Measurements from ENCODE around the gene TNNT2. TPM values are rescaled to one million over a fixed set of nuclear protein-coding genes. Genes with fewer than 3 reads are reported as not detected.

TNNT2 gene
- total and polyA plus RNA-seq, 2 of the 8 experiments (the other 6 are each of a cell fraction or from before 2014, with no cell fraction given) = 3.1 to 21.0 TPM

DNA sequence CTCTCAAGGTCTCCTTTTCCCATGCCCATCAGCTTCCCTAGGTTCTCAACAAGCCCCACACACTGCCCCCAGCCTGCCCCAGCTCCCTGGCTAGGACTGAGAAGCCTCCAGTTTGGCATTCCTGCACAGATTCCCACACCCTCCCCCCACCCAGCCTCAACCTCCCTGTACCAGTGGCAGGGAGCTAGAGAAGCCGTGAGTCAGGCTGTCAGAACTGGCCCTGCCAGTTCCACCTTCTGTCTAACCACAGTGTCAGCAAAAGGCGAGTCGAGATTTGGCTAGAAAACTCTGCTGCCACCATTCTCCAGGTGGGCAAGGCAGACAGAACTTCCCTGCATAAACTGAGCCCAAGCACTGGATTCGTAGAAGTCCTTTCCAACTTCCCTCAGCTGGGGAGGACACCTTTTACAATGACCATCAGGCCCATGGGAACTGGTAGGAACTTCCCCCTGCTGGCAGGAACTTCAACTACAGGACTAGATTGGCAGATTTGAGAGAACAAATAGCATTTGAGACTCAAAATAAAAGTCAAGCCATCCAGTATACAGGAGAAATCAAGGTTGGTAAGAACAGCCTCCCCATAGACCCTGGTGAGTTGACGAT, 31.0 kb downstream of the TNNT2 start:
- H3K4me3 ChIP-seq (ENCODE audit: extremely low read depth in 1 of 4, insufficient read depth in 2 of 4, low read depth in 3 of 4, low read length in 4 of 4) = no peak overlapping the region
- no peak overlapping the region for H3K9ac ChIP-seq (replicated peaks in 1 of 4; ENCODE audit: extremely low read depth in 1 of 4, low read depth in 3 of 4, low read length in 3 of 4)
- no peak overlapping the region for H3K27ac ChIP-seq (ENCODE audit: low read depth, low read length)
- H2BK15ac ChIP-seq (ENCODE audit: low read length) = peak overlapping the region; percentile 21; the same call in 1 of the 2 replicates
- no peak overlapping the region; the same call in 1 of the 2 replicates for H2AK5ac ChIP-seq (ENCODE audit: low read depth, low read length)
- no peak overlapping the region for H4K8ac ChIP-seq (ENCODE audit: extremely low read depth, insufficient read depth, low read length)
- no peak overlapping the region for H2AFZ ChIP-seq (ENCODE audit: low read length)
- no peak overlapping the region for H4K91ac ChIP-seq (replicated peaks; ENCODE audit: insufficient read length, low read length)
- no peak overlapping the region for H3K56ac ChIP-seq (replicated peaks; ENCODE audit: insufficient read length, low read depth, low read length)
- ChIA-PET CTCF (ENCODE audit: partially characterized antibody) (interaction anchor here (0.6 to 8.6 kb wide), 51 partner anchors 9 to 467 kb away, joined by 3 to 271 read pairs (median 7); partner anchors contain the start of genes PKP1 and TNNT2), POLR2A (ENCODE audit: partially characterized antibody) (interaction anchor here (0.8 to 4.3 kb wide), 6 partner anchors 13 to 233 kb away, joined by 3 to 24 read pairs (median 4); no protein-coding TSS in a partner anchor)
- no peak overlapping the region; the same call in 1 of the 2 replicates for H3K18ac ChIP-seq (ENCODE audit: extremely low read depth, low read length)
- TF ChIP-seq, protein P1, sequence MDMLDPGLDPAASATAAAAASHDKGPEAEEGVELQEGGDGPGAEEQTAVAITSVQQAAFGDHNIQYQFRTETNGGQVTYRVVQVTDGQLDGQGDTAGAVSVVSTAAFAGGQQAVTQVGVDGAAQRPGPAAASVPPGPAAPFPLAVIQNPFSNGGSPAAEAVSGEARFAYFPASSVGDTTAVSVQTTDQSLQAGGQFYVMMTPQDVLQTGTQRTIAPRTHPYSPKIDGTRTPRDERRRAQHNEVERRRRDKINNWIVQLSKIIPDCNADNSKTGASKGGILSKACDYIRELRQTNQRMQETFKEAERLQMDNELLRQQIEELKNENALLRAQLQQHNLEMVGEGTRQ (IDR thresholded peaks at IDR 0.05; ENCODE audit: low read length) = no peak
- peak; percentile 97 for TF ChIP-seq TEAD4 (IDR thresholded peaks at IDR 0.05; ENCODE audit: low read depth, low read length)
- TF ChIP-seq, protein P2, sequence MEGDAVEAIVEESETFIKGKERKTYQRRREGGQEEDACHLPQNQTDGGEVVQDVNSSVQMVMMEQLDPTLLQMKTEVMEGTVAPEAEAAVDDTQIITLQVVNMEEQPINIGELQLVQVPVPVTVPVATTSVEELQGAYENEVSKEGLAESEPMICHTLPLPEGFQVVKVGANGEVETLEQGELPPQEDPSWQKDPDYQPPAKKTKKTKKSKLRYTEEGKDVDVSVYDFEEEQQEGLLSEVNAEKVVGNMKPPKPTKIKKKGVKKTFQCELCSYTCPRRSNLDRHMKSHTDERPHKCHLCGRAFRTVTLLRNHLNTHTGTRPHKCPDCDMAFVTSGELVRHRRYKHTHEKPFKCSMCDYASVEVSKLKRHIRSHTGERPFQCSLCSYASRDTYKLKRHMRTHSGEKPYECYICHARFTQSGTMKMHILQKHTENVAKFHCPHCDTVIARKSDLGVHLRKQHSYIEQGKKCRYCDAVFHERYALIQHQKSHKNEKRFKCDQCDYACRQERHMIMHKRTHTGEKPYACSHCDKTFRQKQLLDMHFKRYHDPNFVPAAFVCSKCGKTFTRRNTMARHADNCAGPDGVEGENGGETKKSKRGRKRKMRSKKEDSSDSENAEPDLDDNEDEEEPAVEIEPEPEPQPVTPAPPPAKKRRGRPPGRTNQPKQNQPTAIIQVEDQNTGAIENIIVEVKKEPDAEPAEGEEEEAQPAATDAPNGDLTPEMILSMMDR (IDR thresholded peaks at IDR 0.05; ENCODE audit: control extremely low read depth in 1 of 3, insufficient read depth in 1 of 3, low read depth in 1 of 3, low read length in 3 of 3) = peak; percentile 55 to 84 (median 74)
- TF ChIP-seq TAF7 (optimal IDR thresholded peaks at IDR 0.05; ENCODE audit: borderline replicate concordance, low read depth, low read length) = no peak
- peak; percentile 58; the same call in 1 of the 2 replicates for TF ChIP-seq KDM1A (IDR thresholded peaks at IDR 0.05; ENCODE audit: borderline replicate concordance, low read length)
- TF ChIP-seq RAD21 (IDR thresholded peaks at IDR 0.05 in 1 of 2, conservative IDR thresholded peaks at IDR 0.05 in 1 of 2; ENCODE audit: low read depth in 2 of 2, low read length in 2 of 2) = peak; percentile 56 to 61
- FAIRE-seq = peak; percentile 72
- no peaks in the 10 kb centered on the region for H4K20me1 ChIP-seq (replicated peaks in 1 of 2; ENCODE audit: control insufficient read depth in 1 of 2, insufficient read depth in 2 of 2, low read length in 2 of 2)
- 0 out of 7 replicates have a peak, but pooled peaks cover 0 to 3% (median 0%) of the 10 kb centered on the region in 4 experiments for H3K27me3 ChIP-seq (replicated peaks in 1 of 4; ENCODE audit: control insufficient read depth in 3 of 4, extremely low read depth in 1 of 4, insufficient read depth in 3 of 4, low read length in 3 of 4)
- no peaks in the 10 kb centered on the region; a peak in 1 of 4 replicates for H3K9me3 ChIP-seq (ENCODE audit: insufficient read depth in 2 of 2, low read depth in 1 of 2, low read length in 1 of 2)
- no peak overlapping the region for H3K14ac ChIP-seq (ENCODE audit: insufficient read length)
- no peak overlapping the region for H3K23ac ChIP-seq (ENCODE audit: insufficient read length)
- no peak overlapping the region for H2BK5ac ChIP-seq (ENCODE audit: low read depth, low read length)
- 69% methylated on average over 5 of the region's 5 CpGs; no CpG with 5 or more reads in 1 of the 2 experiments for WGBS, 2 experiments (ENCODE audit: extremely low coverage in 1 of 2, insufficient coverage in 1 of 2, insufficient read length in 1 of 2, insufficient replicate concordance in 2 of 2, low coverage in 1 of 2, low lambda C conversion rate in 2 of 2, missing lambda C conversion rate in 1 of 2)
- peak in 1 of 2 experiments; percentile 80 for DNase-seq (ENCODE audit: low read depth in 1 of 2, low spot score in 2 of 2)
- peaks cover 8 to 23% (median 11%) of the 10 kb centered on the region in 4 experiments; a peak in 6 of 7 replicates for H3K4me1 ChIP-seq (replicated peaks in 1 of 4; ENCODE audit: control insufficient read depth in 3 of 4, insufficient read depth in 4 of 4, low read length in 3 of 4)
- H3K79me1 ChIP-seq (ENCODE audit: low read depth, low read length) = no peaks in the 10 kb centered on the region
- no peaks in the 10 kb centered on the region for H3K36me3 ChIP-seq (ENCODE audit: control insufficient read depth in 2 of 4, insufficient read depth in 4 of 4, low read length in 3 of 4)
- H3K4ac ChIP-seq (replicated peaks; ENCODE audit: insufficient read length, low read depth, low read length) = no peak overlapping the region
- H2BK12ac ChIP-seq (ENCODE audit: low read depth, low read length) = peak overlapping the region; percentile 5; the same call in 1 of the 2 replicates
- no peak overlapping the region for H2BK120ac ChIP-seq (replicated peaks; ENCODE audit: low read depth, low read length)
- no peak overlapping the region; a peak in 1 of 4 replicates for H3K4me2 ChIP-seq (ENCODE audit: insufficient read depth in 1 of 2, low read depth in 2 of 2, low read length in 2 of 2)
- H2BK20ac ChIP-seq (ENCODE audit: low read length) = no peak overlapping the region
- H3K23me2 ChIP-seq (ENCODE audit: low read depth, low read length) = no peaks in the 10 kb centered on the region
- no peak overlapping the region for H4K5ac ChIP-seq (ENCODE audit: insufficient read length, low read depth, low read length)
- H3K79me2 ChIP-seq (ENCODE audit: control insufficient read depth in 1 of 2, insufficient read depth in 2 of 2, low read length in 2 of 2) = no peaks in the 10 kb centered on the region

Measured in H1 (cell line).